T-helper 1 cell treated with Interleukin-12 subunit alpha and Interleukin-12 subunit beta and Interleukin-4 antibody, amounts not matched to agents 30 μg/mL and 1 μg/mL, for 36 hours (primary cell): ENCODE measurements around the gene TNRC6A.
"Not testable (repeated sequence)": the region's sequence is repeated elsewhere in the genome, so short reads cannot be mapped to it uniquely, and the experiment has no call there.

Source experiments
- H3K27ac Mint-ChIP-seq: one replicate; pipeline ENCODE4 v1.8.0; 2021; ENCODE audit warnings: mild to moderate bottlenecking, mixed read lengths
- H3K27me3 Mint-ChIP-seq: one replicate; pipeline ENCODE4 v1.8.0; 2021; ENCODE audit warnings: low read depth, mixed read lengths
- H3K36me3 Mint-ChIP-seq: one replicate; pipeline ENCODE4 v1.8.0; 2021; ENCODE audit warnings: low read depth, mixed read lengths
- H3K4me1 Mint-ChIP-seq: one replicate; pipeline ENCODE4 v1.8.0; 2021; ENCODE audit warnings: low read depth, mixed read lengths
- H3K4me3 Mint-ChIP-seq: one replicate; pipeline ENCODE4 v1.8.0; 2021; ENCODE audit warnings: mild to moderate bottlenecking, moderate library complexity, mixed read lengths
- H3K9me3 Mint-ChIP-seq: one replicate; pipeline ENCODE4 v1.8.0; 2021; ENCODE audit warnings: mixed read lengths

The TNRC6A gene

DNA sequence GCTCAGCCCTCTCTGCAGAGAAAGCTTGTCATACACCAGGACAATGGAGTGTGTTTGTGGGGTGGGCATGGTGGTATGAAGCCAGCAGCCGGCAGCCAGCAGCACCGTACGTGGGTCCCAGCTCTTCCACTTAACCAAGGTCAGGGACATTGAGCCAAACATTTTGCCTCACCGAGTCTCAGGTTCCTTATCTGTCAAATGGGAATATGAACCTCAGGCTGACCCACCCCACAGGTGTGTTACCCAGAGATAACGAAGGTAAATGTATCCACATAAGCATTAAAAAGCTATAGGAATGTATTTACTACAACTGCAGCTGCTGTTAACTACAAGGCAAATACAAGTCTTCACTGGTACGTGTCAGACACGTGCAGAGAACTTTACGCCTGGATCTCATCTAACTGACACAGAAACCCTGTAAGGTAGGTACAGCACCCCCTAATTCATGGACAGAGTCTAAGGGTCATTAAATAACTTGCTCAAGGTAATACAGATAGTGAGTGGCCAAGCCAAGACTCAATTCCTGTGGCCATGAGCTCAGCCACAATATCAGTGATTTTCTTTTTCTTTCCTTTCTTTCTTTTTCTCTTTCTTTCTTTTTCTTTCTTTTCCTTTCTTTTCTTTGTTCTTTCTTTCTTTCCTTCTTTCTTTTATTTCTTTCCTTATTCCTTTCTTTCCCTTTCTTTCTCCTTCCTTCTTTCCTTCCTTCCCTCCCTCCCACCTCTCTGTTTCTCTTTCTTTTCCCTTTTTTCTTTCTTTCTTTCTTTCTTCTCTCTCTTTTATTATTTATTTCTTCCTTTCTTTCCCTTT, 117.3 kb downstream of the TNRC6A start:
- no peak overlapping the region for H3K4me3 Mint-ChIP-seq
- H3K36me3 Mint-ChIP-seq = no peaks in the 10 kb centered on the region
- H3K4me1 Mint-ChIP-seq = peaks cover 2% of the 10 kb centered on the region
- H3K9me3 Mint-ChIP-seq = no peaks in the 10 kb centered on the region
- H3K27me3 Mint-ChIP-seq = no peaks in the 10 kb centered on the region
- H3K27ac Mint-ChIP-seq = no peak overlapping the region

DNA sequence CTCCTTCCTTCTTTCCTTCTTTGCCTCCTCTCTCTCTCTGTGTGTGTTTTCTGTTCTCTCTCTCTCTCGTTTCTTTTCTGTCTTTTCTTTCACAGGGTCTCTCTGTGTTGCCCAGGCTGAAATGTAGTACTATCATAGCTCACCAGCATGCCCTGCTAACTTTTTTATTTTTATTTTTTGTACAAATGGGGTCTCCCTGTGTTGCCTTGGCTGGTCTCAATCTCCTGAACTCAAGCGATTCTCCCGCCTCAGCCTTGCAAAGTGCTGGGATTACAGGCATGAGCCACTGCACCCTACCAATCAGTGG, 117.9 kb downstream of the TNRC6A start:
- Mint-ChIP-seq H3K27ac (no peak overlapping the region), H3K4me3 (no peak overlapping the region), H3K4me1 (peaks cover 6% of the 10 kb centered on the region), H3K36me3 (no peaks in the 10 kb centered on the region), H3K9me3 (no peaks in the 10 kb centered on the region), H3K27me3 (no peaks in the 10 kb centered on the region)

DNA sequence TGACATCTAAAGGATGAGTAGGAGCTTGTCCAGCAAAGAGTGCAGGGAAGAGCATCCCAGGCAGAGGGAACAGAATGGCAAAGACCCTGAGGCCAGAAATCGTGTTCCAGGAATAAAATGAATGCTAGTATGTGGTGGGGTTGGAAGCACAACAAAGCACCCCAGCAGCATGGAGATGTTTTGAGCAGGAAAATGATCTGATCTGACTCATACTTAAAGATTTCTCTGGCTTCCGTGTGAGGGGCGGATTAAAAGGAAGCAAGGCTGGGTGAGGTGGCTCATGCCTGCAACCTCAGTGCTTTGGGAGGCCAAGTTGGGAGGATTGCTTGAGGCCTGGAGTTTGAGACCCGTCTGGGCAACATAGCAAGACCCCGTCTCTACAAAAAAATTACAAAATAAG, 118.6 kb downstream of the TNRC6A start:
- Mint-ChIP-seq H3K27ac (no peak overlapping the region), H3K36me3 (no peaks in the 10 kb centered on the region), H3K4me1 (peaks cover 6% of the 10 kb centered on the region), H3K27me3 (no peaks in the 10 kb centered on the region), H3K4me3 (no peak overlapping the region), H3K9me3 (no peaks in the 10 kb centered on the region)

DNA sequence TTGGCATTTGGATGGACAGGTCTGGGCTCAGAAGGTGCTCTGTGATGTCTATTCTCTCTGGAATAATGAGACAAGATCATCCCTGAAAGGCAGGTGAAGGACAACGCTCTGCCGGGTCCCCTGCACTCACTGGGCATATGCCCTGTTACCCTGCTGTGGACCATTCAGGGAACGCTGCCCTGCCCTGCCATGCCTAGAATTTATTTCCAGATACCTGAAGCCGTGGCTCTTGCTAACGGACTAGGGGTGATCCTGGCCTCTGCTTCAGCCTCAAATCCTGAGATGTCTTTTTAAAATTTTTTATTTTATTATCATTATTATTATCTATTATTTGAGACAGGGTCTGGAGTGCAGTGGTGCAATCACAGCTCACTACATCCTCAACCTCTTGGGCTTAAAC, 120.2 kb downstream of the TNRC6A start:
- no peak overlapping the region for H3K4me3 Mint-ChIP-seq
- H3K36me3 Mint-ChIP-seq = no peaks in the 10 kb centered on the region
- no peaks in the 10 kb centered on the region for H3K27me3 Mint-ChIP-seq
- no peaks in the 10 kb centered on the region for H3K9me3 Mint-ChIP-seq
- no peak overlapping the region for H3K27ac Mint-ChIP-seq
- peaks cover 6% of the 10 kb centered on the region for H3K4me1 Mint-ChIP-seq

DNA sequence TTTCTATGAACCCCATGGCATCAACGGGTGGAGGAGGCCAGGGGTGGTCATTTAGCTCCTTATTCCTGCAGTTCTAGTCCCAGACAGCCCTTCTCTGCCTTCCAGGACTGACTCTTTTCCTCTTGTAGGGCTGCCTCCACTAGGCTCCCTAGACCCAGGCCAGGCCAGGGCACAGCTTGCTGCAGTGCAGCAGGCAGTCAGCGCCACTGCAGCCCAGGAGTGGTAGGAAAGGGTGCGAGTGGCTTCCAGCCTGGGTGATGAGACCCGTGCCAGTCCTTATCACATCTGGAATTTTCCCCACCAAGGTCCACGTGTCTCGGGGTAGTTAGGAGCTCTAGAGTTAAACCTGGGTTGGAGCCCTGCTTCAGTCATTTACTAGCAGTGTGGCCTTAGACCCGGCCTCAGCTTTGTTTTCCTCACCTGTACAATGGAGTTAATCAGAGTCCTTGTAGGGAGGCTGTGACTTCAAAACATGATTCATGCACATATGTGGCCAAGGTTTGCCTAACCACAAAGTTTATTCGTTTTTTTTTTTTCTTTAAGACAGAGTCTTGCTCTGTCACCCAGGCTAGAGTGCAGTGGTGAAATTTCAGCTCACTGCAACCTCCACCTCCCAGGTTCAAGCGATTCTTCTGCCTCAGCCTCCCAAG, 121.0 kb downstream of the TNRC6A start:
- Mint-ChIP-seq H3K4me3 (no peak overlapping the region), H3K4me1 (peaks cover 6% of the 10 kb centered on the region), H3K27ac (no peak overlapping the region), H3K27me3 (no peaks in the 10 kb centered on the region), H3K9me3 (no peaks in the 10 kb centered on the region), H3K36me3 (no peaks in the 10 kb centered on the region)

DNA sequence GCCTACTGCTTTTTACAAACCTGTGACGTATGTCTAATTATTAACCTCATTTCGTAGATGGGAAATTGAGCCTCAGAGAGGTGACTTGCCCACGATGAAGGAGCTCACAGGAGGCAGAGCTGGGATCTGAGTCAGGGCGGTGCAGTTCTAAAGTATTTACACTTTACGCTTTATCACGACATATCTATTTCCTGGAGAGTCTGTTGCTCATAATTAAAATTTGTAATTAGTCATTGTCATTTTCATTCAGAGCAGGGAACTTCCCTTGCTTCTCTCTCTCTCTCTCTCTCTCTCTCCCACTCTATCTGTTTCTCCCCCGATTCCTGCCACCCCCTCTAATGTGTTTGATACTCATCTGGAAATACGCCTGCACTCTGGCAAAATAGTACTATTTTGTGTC, 122.2 kb downstream of the TNRC6A start:
- Mint-ChIP-seq H3K36me3 (no peaks in the 10 kb centered on the region), H3K27ac (no peak overlapping the region), H3K4me3 (no peak overlapping the region), H3K27me3 (no peaks in the 10 kb centered on the region), H3K4me1 (peaks cover 6% of the 10 kb centered on the region), H3K9me3 (no peaks in the 10 kb centered on the region)

DNA sequence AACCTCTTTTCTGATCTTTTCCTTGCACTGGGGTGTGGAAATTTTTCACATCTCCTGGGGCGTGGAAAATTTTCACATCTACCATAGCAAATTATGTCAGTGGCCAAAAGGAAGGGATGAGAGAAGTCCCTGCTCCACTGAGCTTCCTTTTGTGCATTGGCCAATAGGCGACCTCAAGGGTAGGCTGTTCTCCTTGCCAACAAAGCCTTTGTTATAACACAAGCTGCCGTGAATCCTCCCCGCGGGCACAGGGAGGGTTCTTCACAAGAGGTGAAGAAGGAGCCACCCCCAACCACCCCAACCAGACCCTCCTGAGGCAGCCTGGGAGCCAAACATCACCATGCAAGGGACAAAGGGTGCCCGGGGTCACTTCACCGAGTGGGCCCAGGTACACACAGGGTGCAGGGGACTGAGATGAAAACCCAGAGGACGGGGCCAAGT, 122.8 kb downstream of the TNRC6A start:
- Mint-ChIP-seq H3K36me3 (no peaks in the 10 kb centered on the region), H3K9me3 (no peaks in the 10 kb centered on the region), H3K4me1 (peaks cover 6% of the 10 kb centered on the region), H3K27me3 (no peaks in the 10 kb centered on the region), H3K27ac (no peak overlapping the region), H3K4me3 (no peak overlapping the region)

DNA sequence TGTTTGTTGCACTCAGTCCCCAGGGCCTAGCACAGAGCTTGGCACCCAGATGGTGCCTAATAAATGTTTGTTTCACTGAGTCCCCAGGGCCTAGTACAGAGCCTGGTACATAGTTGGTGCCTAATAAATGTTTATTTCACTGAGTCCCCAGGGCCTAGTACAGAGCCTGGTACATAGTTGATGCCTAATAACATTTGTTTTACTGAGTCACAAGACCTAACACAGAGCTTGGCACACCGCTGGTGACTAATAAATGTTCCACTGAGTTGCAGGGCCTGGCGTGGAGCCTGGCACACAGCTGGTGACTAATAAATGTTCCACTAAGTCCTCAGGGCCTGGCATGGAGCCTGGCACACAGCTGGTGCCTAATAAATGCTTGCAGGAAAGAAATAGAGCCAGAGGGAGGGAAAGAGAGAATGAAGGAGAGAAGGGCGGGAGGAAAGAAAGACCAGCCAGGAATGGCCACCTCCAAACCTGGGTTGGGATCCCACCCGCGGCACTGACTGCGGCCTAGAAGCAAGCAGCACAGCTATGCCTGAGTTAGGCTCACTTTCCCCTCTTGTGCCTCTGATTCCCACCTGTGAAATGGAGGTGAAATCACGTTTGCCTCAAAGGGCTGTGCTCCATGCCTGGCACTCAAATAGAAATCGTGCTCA, 123.8 kb downstream of the TNRC6A start:
- peaks cover 6% of the 10 kb centered on the region for H3K4me1 Mint-ChIP-seq
- H3K27me3 Mint-ChIP-seq = no peaks in the 10 kb centered on the region
- no peak overlapping the region for H3K4me3 Mint-ChIP-seq
- H3K9me3 Mint-ChIP-seq = no peaks in the 10 kb centered on the region
- no peaks in the 10 kb centered on the region for H3K36me3 Mint-ChIP-seq
- H3K27ac Mint-ChIP-seq = no peak overlapping the region

DNA sequence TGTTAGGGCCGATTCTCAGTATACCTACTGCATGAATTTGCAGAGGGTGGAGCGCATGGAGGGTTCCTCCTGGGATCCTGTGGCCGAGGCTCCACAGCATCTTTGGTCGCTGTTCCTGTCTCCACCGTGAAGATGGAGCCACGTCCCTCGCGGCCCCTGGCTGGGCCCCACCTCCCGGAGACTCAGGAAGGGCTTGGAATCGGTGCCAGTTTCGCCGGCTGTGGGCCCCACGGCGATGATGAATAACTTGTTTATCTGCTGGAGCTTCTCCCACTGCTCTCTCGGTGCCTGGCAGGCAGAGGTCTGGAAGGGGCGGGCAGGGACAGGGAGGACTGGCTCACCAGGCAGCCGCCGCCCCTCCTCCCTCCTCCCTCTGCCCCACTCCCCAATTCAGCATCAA, 124.4 kb downstream of the TNRC6A start:
- Mint-ChIP-seq H3K4me3 (no peak overlapping the region), H3K4me1 (peaks cover 6% of the 10 kb centered on the region), H3K27me3 (no peaks in the 10 kb centered on the region), H3K36me3 (no peaks in the 10 kb centered on the region), H3K27ac (no peak overlapping the region), H3K9me3 (no peaks in the 10 kb centered on the region)

DNA sequence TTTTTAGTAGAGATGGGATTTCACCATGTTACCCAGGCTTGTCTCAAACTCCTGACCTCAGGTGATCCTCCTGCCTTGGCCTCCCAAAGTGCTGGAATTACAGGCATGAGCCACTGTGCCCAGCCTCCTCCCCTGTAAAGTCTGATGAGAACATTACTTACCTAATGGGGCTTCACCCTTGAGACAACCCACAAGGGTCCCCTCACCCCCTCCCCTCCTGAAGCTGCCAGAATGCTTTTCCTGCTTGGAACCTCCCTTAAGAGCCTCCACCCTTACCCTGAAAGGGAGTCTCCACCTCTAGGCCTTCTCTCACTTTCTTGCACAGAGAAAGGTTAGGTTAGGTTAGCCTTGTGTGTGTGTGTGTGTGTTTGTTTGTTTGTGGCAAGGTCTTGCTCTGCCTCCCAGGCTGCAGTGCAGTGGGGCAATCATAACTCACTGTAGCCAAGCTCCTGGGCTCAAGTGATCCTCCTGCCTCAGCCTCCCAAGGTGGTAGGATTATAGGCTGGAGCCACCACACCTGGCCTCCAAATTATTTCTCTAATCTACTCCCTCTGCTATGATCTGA, 125.2 kb downstream of the TNRC6A start:
- no peaks in the 10 kb centered on the region for H3K9me3 Mint-ChIP-seq
- H3K27ac Mint-ChIP-seq = no peak overlapping the region
- no peaks in the 10 kb centered on the region for H3K27me3 Mint-ChIP-seq
- no peaks in the 10 kb centered on the region for H3K36me3 Mint-ChIP-seq
- no peak overlapping the region for H3K4me3 Mint-ChIP-seq
- H3K4me1 Mint-ChIP-seq = peaks cover 6% of the 10 kb centered on the region

DNA sequence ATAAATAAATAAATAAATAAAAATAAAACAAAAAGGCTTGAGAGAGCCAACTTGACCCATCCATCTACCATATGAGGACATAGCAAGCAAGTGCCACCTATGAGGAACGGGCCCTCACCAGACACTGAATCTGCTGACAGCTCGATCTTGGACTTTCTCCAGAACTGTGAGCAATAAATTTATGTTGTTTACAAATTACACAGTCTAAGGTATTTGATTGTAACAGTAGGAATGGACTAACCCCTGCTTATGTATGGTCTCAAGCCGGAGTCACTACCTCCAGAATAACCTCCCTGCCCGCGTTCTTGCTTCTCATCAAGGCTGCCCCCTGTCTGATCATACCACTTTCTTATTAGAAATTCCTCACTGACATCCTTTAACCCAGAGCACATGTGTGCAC, 126.2 kb downstream of the TNRC6A start:
- peaks cover 6% of the 10 kb centered on the region for H3K4me1 Mint-ChIP-seq
- no peaks in the 10 kb centered on the region for H3K36me3 Mint-ChIP-seq
- H3K27me3 Mint-ChIP-seq = no peaks in the 10 kb centered on the region
- no peak overlapping the region for H3K4me3 Mint-ChIP-seq
- H3K9me3 Mint-ChIP-seq = no peaks in the 10 kb centered on the region
- H3K27ac Mint-ChIP-seq = no peak overlapping the region

DNA sequence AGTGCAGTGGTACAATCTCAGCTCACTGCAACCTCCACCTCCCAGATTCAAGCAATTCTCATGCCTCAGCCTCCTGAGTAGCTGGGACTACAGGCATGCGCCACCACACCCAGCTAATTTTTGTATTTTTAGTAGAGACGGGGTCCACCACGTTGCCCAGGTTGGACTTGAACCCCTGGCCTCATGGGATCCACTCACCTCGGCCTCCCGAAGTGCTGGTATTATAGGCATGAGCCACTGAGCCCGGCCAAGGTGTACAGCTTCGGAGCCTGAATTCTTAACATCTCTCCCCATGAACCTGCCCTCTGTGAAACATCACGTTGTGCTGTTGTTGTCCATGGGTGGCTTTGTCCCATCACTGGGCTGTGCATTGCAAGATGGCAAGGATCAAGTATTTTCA, 127.4 kb downstream of the TNRC6A start:
- H3K36me3 Mint-ChIP-seq = not testable (repeated sequence)

DNA sequence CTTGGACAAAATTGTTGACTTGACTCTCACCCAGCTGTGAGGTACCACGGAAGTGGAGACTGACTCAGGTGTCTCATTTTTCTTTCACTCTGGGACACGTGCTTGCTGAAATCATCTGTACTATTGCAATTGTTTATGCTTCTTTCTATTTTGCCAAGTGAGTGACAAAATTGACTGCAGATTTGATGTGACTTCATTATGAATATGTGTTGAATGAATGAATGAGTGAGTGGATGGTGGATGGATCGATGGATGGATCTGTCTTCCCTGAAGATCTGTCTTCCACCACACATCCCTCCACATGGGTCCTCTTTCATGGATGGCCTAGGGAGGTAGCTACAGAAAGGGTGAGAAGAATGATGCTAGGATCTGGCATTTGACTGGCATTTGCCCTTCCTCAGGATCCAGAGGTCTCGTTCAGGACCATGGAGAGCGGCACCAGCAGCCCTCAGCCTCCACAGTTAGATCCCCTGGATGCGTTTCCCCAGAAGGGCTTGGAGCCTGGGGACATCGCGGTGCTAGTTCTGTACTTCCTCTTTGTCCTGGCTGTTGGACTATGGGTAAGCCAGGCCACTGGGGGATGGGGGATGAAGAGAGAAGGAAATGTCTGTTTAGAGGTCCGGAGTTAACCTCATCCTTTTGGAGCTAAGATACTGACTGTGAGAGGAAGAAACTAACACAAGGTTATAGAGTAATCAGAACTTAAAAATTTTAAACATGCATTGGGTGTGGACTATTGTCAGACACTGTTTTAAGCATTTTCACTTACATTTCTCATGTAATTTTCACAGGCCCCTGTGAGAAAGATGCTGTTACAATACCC, 129.0 kb downstream of the TNRC6A start:
- no peaks in the 10 kb centered on the region for H3K27me3 Mint-ChIP-seq
- no peaks in the 10 kb centered on the region for H3K36me3 Mint-ChIP-seq
- no peak overlapping the region for H3K27ac Mint-ChIP-seq
- H3K9me3 Mint-ChIP-seq = no peaks in the 10 kb centered on the region
- no peaks in the 10 kb centered on the region for H3K4me1 Mint-ChIP-seq
- H3K4me3 Mint-ChIP-seq = no peak overlapping the region

More for the DNA sequence above, 127.4 kb downstream of the TNRC6A start:
- H3K4me3 Mint-ChIP-seq, H3K4me1 Mint-ChIP-seq, H3K27ac Mint-ChIP-seq, H3K9me3 Mint-ChIP-seq, H3K27me3 Mint-ChIP-seq: not testable (repeated sequence)

DNA sequence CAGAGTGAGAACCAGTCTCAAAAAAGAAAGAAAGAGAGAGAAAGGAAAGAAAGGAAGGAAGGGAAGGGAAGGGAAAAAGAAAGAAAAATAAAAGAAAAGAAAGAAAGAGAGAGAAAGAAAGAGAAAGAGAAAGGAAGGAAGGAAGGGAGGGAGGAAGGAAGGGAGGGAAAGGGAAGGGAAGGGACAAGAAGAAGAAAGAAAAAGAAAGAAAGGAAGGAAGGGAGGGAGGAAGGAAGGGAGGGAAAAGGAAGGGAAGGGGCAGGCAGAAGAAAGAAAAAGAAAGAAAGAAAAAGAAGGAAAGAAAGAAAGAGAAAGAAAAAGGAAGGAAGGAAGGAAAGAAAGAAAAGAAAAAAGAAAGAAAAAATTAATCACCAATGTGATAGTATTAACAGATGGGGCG, 132.0 kb downstream of the TNRC6A start:
- Mint-ChIP-seq H3K9me3 (peaks cover 11% of the 10 kb centered on the region), H3K4me1 (no peaks in the 10 kb centered on the region), H3K27me3 (peaks cover 5% of the 10 kb centered on the region), H3K4me3 (no peak overlapping the region), H3K36me3 (no peaks in the 10 kb centered on the region), H3K27ac (no peak overlapping the region)
